Neural cell (in vitro differentiated cells): Measurements from ENCODE around the gene CFTR.

Experiments used
- EP300 ChIP-seq: fragments of 450-650 bp; conservative IDR thresholded peaks from 2 replicates; pipeline ENCODE4 v1.6.1; 2014; ENCODE audit warnings: antibody characterized with exemption, mild to moderate bottlenecking, moderate library complexity; ENCODE audit not compliant: poor library complexity, severe bottlenecking
- EZH2 ChIP-seq: fragments of 200-600, 300-800 bp; shearing (Covaris generic), sonication (generic); IDR thresholded peaks from 2 replicates; pipeline ENCODE4 v1.6.1; 2014; ENCODE audit warnings: antibody characterized with exemption, low read length, borderline replicate concordance, mild to moderate bottlenecking; ENCODE audit not compliant: insufficient read depth, poor library complexity, severe bottlenecking
- POLR2AphosphoS5 ChIP-seq: IDR thresholded peaks from 2 replicates; pipeline ENCODE4 v1.6.1; 2012

DNA sequence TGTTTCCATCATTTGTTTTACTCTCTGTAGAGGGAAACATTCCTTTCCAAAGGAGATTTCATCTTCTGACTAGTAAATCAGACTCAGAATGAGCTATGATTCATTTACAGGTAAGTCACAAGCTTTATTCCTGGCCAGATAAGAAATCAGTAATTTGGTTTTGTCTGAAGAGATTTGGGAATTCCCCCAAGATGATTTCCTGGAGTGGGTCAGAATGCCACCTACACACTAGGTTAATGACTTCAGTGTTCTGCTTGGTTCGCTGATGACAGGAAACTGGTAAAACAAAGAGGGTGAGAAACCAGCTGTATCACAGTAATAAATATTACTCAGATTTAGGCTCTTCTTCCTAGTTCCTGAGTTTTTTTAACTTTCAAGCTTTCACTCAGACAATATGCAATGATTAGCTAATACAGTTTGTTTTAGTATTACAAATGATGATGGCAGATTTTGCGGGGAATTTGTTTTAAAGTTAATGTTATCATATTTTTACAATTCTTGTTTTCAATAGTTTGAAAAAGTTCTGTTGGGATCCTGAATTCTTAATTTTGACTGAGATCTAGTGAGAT, 44.3 kb upstream of the CFTR start:
- TF ChIP-seq POLR2AphosphoS5 (no peak), EZH2 (no peak), EP300 (no peak)
